Mesothelial cell of epicardium (in vitro differentiated cells): ENCODE results near the gene GCK. TPM values are rescaled to one million over a fixed set of nuclear protein-coding genes. Genes with fewer than 3 reads are reported as not detected.

Experiments used
- DNase-seq, 2 experiments: peaks; one replicate each; pipeline ENCODE4 v3.0.0; 2021; ENCODE audit warnings: low spot score in 2 of 2; ENCODE audit not compliant: unreplicated experiment in 2 of 2
- H3K27ac Mint-ChIP-seq: 2 replicates; pipeline ENCODE4 v1.8.0; 2021; ENCODE audit warnings: mixed read lengths
- H3K27me3 Mint-ChIP-seq: 2 replicates; pipeline ENCODE4 v1.8.0; 2021; ENCODE audit warnings: low read depth, mixed read lengths
- H3K36me3 Mint-ChIP-seq: 2 replicates; pipeline ENCODE4 v1.8.0; 2021; ENCODE audit warnings: mixed read lengths
- H3K4me1 Mint-ChIP-seq: 2 replicates; pipeline ENCODE4 v1.8.0; 2021; ENCODE audit warnings: mixed read lengths
- H3K4me3 Mint-ChIP-seq: 2 replicates; pipeline ENCODE4 v1.8.0; 2021; ENCODE audit warnings: mild to moderate bottlenecking, moderate library complexity, mixed read lengths
- H3K9me3 Mint-ChIP-seq: 2 replicates; pipeline ENCODE4 v1.8.0; 2021; ENCODE audit warnings: mixed read lengths
- CTCF ChIP-seq: fragments of 200-600 bp; sonication (generic); IDR thresholded peaks from one replicate; pipeline ENCODE4 v1.5.0; 2021; ENCODE audit warnings: antibody characterized with exemption; ENCODE audit not compliant: unreplicated experiment
- total RNA-seq: library from RNA; stranded (reverse); gene quantifications from 3 replicates; pipeline ENCODE4 v1.2.1, GENCODE V29; 2021

The GCK gene
- total RNA-seq = 1.5 to 2.4 TPM (median 2.2 TPM) in 3 replicates

DNA sequence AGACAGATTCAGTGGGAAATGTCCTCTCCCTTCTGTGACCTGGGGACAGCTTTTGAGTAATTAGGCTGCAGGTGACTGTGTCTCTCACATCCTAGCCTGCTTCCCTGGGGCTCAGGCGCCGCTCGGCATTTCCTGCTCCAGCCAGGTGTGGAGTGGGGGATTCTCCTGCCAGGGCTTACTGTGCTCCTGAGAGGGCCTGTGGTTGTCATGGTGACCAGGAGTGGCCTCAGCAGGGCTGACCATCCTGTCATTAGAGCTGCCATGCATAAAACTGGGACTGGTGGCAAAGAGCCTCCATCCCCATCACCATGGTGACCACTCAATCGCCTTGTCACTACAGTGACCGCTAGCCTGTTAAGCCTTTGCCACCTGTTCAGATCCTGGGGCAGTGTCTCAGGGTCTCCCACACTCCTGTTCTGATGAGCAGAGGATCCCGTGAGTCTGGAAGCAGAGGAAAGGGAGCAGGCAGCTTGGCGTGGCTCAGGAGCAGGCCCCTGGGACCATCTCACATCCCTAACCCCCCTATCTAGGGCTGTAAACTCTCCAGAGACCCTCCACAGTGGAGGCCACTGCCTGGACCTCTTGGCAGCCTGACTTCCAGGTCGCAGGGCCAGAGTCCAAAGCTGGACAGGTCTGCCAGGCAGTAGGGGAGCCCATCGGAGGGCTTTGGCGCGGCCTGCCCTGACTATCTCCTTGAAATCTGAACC, at the start of gene GCK:
Gene GCK, minus strand, starts transcription at position 154 of the 707 bp plus-strand sequence. CDS start 486 bp downstream, outside the sequence.
- Mint-ChIP-seq H3K27me3 (peaks cover 30% of the 10 kb centered on the region), H3K9me3 (no peaks in the 10 kb centered on the region), H3K4me3 (no peak within 1 kb of the TSS), H3K4me1 (no peaks in the 10 kb centered on the region), H3K36me3 (no peaks in the 10 kb centered on the region), H3K27ac (no peak within 1 kb of the TSS)
- DNase-seq = no peak
- no peak for TF ChIP-seq CTCF

GRCh38 chr7:44238116-44238695, 49.0 kb upstream of the GCK start:
- Mint-ChIP-seq H3K9me3 (no peaks in the 10 kb centered on the region), H3K4me3 (no peak overlapping the region), H3K27ac (no peak overlapping the region), H3K36me3 (no peaks in the 10 kb centered on the region), H3K4me1 (peaks cover 8% of the 10 kb centered on the region), H3K27me3 (no peaks in the 10 kb centered on the region)
- DNase-seq = no peak
- TF ChIP-seq CTCF = no peak

- no peaks in the 10 kb centered on the region for H3K9me3 Mint-ChIP-seq
Observed at GRCh38 chr7:44237696-44238095, 48.5 kb upstream of the GCK start.

DNA sequence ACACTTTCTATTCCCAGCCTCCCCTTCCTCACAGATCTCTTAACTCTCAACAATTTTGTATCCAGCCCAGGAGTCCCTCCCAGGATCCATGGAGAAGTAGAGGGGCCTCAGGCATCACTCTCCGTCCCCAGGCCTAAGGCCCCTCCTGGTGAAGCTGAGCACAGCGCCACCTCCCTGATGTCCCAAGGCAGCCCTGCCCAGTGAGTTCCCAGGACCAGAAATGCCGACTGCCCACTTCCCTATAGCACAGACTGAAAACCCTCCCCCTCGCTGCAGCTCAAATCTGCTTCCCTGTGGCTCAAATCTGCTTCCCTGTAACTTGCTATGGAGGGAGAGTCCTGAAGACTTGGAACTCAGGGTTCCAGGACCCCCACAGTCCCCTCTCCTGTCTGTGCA, 47.1 kb upstream of the GCK start:
- no peak overlapping the region for H3K27ac Mint-ChIP-seq
- H3K4me1 Mint-ChIP-seq = peaks cover 8% of the 10 kb centered on the region
- TF ChIP-seq CTCF = no peak
- no peaks in the 10 kb centered on the region for H3K9me3 Mint-ChIP-seq
- H3K4me3 Mint-ChIP-seq = no peak overlapping the region
- H3K36me3 Mint-ChIP-seq = no peaks in the 10 kb centered on the region
- no peak for DNase-seq
- H3K27me3 Mint-ChIP-seq = no peaks in the 10 kb centered on the region

More at GRCh38 chr7:44237696-44238095, 48.5 kb upstream of the GCK start:
- TF ChIP-seq CTCF = no peak
- H3K36me3 Mint-ChIP-seq = no peaks in the 10 kb centered on the region
- peaks cover 8% of the 10 kb centered on the region for H3K4me1 Mint-ChIP-seq
- no peaks in the 10 kb centered on the region for H3K27me3 Mint-ChIP-seq
- no peak overlapping the region for H3K27ac Mint-ChIP-seq
- DNase-seq = no peak
- H3K4me3 Mint-ChIP-seq = no peak overlapping the region

- no peak overlapping the region for H3K27ac Mint-ChIP-seq
- H3K9me3 Mint-ChIP-seq = no peaks in the 10 kb centered on the region
- H3K27me3 Mint-ChIP-seq = no peaks in the 10 kb centered on the region
- H3K36me3 Mint-ChIP-seq = no peaks in the 10 kb centered on the region
- no peak for DNase-seq
- TF ChIP-seq CTCF = no peak
- H3K4me1 Mint-ChIP-seq = peaks cover 6% of the 10 kb centered on the region
- H3K4me3 Mint-ChIP-seq = no peak overlapping the region
Observed at GRCh38 chr7:44235582-44236332, 46.5 kb upstream of the GCK start.
